Measurements from ENCODE around the gene ST14. TPM values are rescaled to one million over a fixed set of nuclear protein-coding genes. Genes with fewer than 3 reads are reported as not detected.
"Not testable (repeated sequence)": the region's sequence is repeated elsewhere in the genome, so short reads cannot be mapped to it uniquely, and the experiment has no call there.

The ST14 gene
- total RNA-seq, 1 donor from 2014 or later = 13.3 TPM

GRCh38 chr11:130163346-130164220, 4.0 kb downstream of the ST14 start:
- no peak for DNase-seq (ENCODE audit: low spot score)

GRCh38 chr11:130164221-130164570, 4.6 kb downstream of the ST14 start:
- DNase-seq (ENCODE audit: low spot score) = no peak

- no peak for DNase-seq (ENCODE audit: low spot score)
Observed at GRCh38 chr11:130165601-130166456, 6.2 kb downstream of the ST14 start.

- no peak for DNase-seq (ENCODE audit: low spot score)
Observed at GRCh38 chr11:130166457-130166784, 6.8 kb downstream of the ST14 start.

GRCh38 chr11:130167146-130167545, 7.6 kb downstream of the ST14 start:
- DNase-seq (ENCODE audit: low spot score) = no peak

- DNase-seq (ENCODE audit: low spot score) = no peak
Observed at GRCh38 chr11:130168105-130168504, 8.5 kb downstream of the ST14 start.

- DNase-seq (ENCODE audit: low spot score) = no peak
Observed at GRCh38 chr11:130170345-130170744, 10.8 kb downstream of the ST14 start.

GRCh38 chr11:130171534-130171933, 12.0 kb downstream of the ST14 start:
- DNase-seq (ENCODE audit: low spot score) = no peak

GRCh38 chr11:130172001-130172400, 12.4 kb downstream of the ST14 start:
- not testable (repeated sequence) for DNase-seq (ENCODE audit: low spot score)

- DNase-seq (ENCODE audit: low spot score) = no peak
Observed at GRCh38 chr11:130174642-130175041, 15.1 kb downstream of the ST14 start.

GRCh38 chr11:130175898-130176297, 16.3 kb downstream of the ST14 start:
- no peak for DNase-seq (ENCODE audit: low spot score)

- DNase-seq (ENCODE audit: low spot score) = no peak
Observed at GRCh38 chr11:130177782-130178181, 18.2 kb downstream of the ST14 start.

- no peak for DNase-seq (ENCODE audit: low spot score)
Observed at GRCh38 chr11:130178441-130179339, 19.1 kb downstream of the ST14 start.

GRCh38 chr11:130179396-130180306, 20.1 kb downstream of the ST14 start:
- no peak for DNase-seq (ENCODE audit: low spot score)

- no peak for DNase-seq (ENCODE audit: low spot score)
Observed at GRCh38 chr11:130180491-130180890, 20.9 kb downstream of the ST14 start.

GRCh38 chr11:130180896-130181294, 21.3 kb downstream of the ST14 start:
- no peak for DNase-seq (ENCODE audit: low spot score)

GRCh38 chr11:130181295-130182272, 22.0 kb downstream of the ST14 start:
- no peak for DNase-seq (ENCODE audit: low spot score)

GRCh38 chr11:130183878-130184610, 24.5 kb downstream of the ST14 start:
- DNase-seq (ENCODE audit: low spot score) = no peak
